HG02610 (cell line): ENCODE results near the gene TBXA2R.

Source experiments
- ATAC-seq: cut with Tn5 transposase; IDR thresholded peaks from one replicate; pipeline ENCODE4 v1.9.1; 2021; ENCODE audit warnings: mild to moderate bottlenecking, moderate library complexity; ENCODE audit not compliant: unreplicated experiment

Gene TBXA2R

DNA sequence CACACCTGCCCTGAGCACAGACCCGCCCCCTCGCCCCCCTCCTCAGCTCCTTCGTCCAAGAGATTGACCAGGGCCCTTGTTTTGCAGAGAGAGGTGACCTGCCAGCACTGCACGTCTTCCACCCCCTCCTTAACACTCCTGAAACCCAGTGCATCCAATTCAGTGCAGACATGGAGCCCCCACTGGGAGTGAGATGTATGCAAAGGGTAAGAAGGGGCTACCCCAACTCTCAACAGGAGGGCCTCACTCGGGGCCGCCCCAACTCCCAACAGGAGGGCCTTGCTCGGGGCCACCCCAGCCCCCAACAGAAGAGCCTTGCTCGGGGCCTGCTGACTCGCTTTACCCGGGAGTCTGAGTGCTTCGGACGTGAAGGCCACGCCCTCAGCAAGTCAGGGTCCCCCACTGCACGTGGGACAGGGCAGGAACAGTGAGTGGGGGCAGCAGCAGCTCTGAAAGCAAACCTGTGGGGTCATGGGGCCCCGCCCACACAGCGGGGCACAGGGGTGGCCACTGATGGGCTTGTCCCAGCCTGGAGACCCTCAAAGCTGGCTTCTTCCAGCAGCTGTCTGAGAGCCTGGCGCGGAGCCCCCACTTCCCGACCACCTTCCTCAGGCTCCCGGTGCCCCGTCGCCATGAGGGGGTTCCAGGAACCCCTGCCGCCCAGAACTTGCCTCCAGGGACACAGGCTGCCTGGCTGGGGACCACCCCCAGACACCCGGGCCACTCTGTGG lies 14.3 kb upstream of the TBXA2R start:
- no peak for ATAC-seq

DNA sequence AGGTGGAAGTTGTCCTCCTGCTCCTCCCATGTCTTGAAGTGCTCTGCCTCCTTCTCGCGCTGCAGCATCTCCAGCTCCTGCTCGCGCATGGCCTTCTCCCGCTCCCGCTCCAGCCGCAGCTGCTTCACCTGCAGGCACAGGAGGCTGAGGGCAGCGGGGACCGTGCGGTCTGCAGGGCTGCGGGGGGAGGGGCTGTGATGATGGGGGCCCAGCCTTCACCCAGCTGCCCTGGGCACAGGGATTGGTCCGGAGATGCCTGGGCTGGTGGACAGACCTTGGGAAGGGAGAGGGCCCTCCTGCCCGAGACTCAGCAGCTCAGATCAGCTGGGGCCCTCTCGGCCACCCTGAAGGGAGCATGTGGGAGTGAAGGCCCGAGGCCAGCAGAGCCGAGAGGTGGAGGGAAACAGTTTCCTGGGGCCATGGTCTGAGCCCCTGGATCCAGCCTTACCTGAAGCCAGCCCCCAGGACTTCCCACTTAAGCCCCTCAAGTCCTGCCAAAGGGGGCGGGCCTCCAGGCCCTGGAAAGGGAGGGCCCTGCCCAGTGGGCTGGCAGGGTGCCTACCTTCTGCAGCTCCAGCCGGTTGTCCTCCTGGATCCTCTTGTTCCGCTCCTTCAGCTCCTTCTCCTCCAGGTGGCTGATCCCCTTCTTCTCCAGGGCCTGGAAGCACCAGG lies 13.6 kb upstream of the TBXA2R start:
- ATAC-seq: no peak

DNA sequence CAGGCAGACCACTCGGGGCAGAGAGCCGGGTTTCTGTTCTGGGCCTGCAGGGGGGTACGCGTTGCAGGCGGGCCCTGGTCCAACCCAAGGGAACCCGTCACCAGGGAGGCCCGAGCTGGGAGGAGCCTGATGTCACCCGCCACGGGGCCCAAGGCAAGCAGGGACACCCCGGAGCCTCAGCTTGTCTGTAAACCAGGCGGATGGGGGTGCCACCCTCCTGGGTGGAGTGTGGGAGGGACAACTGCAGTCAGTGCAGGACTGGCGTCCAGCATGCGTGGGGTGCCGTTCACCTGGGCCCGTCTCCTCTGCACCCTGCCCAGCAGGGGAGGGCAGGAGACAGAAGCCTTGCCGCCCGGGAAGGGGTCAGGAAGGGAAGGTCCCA lies 12.9 kb upstream of the TBXA2R start:
- ATAC-seq: no peak

DNA sequence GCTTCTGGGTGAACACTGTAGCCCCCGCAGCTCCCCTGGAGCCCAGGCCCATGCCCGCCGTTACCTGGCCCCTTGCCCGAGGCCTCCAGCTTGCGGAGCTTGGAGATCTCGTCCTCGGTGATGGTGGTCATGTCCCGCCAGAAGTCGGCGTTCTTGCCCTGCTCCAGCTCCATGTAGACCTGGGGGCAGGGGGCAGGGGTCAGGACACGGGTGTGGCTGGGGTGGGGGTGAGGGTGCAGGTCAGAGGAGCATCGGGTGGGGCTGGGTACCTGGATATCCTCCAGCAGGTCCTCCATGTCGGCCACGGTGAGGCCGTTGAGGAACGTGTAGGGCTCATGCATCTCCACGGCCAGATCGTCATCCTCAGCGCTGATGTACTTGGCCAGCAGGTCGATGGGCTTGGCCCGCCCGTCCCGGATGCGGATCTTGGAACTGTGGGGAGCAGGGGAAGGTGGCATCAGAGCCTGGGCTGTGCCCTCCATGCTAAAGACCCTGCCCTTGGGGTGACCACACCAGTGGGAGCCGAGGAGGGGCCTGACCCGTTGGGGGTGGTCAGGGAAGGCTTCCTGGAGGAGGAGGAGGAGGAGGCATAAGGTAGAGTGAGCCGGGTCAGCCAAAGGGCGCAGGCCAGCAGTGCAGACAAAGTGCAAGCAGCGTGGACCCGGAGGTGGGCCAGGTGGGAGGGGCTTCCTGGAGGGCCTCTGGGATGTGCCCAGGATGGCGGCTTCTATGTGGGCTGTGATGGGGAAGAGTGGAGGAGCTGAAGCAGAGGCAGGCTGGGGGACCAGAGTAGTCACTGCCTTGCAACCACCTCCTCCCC lies 12.3 kb upstream of the TBXA2R start:
- no peak for ATAC-seq

DNA sequence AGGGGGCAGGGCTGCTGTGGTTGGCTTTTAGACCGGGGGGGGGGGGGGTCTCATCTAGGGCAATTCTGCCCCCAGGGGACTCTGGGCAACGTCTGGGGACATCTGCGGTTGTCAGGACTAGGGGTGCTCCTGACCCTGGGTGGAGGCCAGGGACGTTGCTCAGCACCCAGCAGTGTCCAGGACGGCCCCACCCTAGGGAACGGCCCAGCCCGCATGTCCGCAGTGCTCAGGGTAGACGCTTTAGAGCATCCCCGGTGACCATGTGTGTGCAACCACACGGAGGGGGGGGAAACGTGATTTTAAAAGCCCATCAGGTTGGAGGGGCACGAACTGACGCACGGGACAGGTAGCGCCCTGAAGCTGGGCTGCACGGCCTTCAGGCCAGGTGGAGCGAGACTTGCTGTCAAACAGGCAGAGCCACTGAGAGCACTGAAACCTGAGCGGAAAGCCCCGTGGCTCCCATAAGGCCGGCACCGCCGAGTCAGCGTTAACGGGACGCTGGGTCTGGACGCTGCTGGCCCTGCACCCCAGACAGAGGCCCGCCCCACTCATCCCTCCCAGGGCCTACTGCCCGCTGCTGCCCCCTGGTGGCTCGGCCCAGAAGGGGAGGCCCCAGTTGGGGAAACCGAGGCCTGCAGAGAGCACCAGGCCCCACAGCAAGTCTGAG lies 11.6 kb upstream of the TBXA2R start:
- no peak for ATAC-seq

DNA sequence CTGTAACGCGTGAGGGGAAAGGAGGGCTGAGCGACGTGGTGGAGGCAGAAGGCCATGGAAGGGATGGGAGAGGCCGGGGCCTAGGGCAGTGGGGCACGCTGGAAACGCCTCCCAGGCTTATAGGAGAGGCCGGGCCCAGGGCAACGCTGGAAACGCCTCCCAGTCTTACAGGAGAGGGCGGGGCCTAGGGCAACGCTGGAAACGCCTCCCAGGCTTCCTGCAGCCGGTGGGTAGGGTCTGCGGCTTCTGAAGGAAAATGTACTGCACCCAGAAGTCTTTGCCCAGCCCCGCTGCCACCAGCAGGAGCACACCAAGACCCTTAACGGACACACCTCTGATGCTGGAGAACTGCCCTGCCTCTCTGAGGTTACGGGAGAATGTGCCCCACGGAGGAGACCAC lies 10.8 kb upstream of the TBXA2R start:
- ATAC-seq: no peak

DNA sequence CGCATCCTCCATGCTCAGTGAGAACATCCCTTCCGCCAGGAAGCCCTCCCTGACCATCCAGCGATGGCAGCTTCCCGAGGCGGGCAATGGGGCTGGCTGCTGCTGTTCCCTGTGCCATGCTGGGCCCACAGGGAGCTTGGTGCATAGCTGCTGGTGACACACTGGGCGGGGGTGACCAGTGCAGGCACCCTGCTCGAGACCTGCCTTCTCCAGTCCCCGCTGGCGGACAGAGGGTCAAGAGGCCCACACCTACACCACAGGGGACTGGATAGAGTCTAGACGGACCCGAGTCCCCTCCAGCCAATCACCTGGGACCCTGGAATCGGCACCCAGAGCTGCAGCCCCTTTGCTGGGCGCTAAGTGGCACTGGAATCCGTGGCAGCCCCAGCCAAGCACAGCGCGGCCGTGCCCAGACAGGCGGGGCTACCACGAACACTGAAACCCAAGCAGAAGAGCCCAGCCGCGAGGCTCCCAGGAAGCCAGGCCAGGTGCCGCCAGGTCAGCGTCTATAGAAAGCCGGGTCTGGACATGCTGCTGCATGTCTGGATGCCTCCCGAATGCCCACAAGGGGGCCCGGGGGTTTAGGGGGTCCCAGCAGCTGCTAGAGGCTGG lies 9.0 kb upstream of the TBXA2R start:
- ATAC-seq: no peak

DNA sequence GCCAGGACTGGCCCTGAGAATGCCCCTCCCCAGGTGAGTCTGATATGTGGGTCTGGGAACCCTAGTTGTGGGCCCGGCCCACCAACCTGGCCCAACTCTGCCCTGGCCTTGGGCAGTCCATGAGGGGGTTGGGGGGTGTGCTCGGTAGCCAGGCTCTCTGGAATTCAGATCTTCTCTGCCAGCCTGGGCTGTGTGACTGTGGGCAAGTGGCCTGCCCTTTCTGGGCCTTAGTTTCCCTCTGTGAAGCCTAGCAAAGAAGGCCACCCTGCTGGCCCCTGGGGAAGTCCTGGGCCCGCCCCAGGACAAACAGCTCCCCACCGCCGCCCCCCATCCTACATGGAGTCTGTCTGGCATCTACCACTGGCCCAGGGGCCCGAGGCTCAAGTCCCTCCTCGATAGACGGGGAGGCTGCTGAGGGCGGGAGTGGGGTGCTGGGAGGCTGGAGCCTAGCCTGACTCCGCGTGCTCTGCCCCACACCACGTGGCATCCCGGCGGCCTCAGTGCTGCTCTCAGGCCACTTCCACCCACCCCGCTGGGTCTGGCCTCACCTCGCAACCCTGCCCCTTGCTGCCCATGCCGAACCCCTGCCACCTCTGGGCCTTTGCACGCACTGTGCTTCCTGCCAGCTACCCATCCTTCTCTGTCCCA lies 8.3 kb upstream of the TBXA2R start:
- ATAC-seq: no peak

DNA sequence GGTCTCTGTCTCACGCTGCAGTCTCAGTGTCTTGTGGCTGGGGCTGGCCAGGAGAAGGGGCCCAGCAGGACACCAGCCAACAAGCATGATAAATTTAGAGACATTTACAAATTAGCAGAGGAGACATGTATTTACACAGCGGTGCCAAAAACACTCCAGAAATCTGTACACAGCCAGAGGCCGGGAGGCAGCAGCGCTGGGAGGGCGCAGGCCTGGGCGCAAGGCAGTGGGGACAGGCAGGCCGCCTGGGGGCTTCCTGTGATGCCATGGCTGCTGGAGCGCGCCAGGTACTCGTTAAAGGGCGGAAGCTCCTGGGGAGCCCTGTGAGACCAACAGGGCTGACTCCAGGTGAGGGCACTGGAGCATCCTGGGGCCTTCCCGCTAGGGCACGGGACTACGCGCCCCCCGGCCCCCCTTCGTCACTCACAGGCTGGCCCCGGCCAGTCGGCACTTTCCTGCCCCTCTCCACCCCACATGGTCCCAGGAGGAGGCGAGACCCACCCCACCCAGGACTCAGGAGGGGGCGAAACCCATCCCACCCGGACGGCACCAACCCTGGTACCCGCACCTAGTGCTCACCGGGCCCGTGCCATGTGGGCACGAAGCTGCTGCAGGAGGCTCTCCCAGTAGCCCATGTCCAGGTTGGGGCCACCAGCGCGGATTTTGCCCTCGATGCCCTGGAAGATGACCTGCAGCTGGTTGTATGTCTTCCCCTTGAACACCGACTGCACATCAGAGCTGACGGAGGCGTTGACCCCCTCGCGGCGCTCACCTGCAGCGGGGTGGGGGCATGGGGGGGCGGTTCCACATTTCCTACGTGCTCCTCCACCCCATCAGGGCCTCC lies 7.4 kb upstream of the TBXA2R start:
- ATAC-seq: no peak

DNA sequence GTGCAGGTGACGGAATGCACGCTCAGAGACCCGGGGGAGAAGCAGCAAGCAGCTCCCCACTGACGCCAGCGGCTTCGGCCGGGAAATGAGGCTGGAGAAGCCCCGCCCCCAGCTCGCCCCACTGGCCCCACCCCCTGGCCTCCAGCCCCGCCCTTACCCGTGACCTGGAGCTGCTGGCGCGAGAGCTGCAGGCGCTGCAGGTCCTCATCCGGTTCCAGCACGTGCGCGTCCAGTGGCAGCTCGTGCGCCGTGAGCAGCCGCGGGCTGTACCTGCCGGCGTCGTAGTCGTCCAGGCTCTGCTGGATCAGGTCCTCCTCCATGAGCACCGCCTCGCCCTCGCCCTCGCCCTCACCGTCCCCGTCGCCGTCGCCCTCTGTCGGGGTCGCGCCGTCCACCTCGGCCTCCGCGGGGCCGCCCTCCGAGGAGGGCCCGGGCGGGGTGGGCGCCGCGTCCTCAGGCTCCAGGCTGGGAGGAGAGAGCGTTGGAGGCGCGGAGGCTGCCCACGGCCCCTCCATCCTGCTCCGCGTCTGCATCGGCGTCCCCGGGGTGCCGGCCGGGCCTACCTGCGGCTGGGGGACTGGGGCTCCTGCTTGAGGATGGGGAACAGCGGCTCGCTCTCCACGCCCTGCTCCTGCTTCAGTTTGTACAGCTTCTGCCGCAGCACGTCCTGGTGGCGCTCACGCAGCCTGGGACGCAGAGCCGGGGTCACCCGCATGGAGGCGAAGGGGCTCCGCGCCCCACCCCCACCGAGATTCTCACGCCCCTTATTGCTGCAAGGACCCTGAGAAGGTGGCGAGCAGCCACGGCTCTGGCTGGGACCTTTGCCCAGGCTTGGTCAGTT lies 6.4 kb upstream of the TBXA2R start:
- ATAC-seq: no peak

DNA sequence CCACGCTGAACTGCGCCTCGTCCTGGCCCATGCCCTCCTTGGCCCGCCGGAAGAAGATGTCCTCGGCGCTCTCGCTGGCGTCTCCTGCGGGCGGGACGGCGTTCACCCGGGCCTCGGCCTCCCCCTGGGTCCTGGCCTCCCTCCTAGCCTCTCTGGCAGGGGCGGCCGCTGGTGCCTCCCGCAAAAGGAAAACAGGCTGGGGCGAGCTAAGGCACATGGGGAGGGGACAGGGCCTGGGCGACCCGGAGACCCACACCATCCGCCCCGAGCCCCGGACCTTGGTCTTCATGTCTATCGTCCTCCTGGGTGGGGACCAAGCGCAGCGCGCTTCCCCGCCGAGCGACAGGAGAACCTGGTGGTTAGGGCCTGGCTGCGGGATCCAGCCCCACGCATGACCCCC lies 5.7 kb upstream of the TBXA2R start:
- ATAC-seq: no peak

DNA sequence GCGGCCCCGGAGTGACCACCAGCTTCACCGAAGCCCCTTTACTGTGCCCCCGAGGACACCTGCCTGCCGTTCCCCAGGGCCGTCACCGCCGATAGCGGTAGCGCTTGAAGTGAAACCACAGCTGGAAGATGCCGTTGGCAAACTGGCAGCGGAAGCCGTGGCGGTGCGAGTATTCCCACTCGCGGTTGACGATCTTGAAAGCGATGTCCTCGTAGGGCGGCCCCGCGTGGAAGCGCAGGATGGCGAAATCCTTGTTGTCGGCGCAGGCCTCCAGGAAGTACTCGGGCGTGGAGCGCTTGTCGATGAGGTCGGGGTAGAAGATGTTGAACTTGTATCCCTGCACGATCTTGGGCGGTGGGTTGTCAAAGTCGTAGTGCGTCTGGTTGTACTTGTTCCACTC lies 5.2 kb upstream of the TBXA2R start:
- no peak for ATAC-seq

DNA sequence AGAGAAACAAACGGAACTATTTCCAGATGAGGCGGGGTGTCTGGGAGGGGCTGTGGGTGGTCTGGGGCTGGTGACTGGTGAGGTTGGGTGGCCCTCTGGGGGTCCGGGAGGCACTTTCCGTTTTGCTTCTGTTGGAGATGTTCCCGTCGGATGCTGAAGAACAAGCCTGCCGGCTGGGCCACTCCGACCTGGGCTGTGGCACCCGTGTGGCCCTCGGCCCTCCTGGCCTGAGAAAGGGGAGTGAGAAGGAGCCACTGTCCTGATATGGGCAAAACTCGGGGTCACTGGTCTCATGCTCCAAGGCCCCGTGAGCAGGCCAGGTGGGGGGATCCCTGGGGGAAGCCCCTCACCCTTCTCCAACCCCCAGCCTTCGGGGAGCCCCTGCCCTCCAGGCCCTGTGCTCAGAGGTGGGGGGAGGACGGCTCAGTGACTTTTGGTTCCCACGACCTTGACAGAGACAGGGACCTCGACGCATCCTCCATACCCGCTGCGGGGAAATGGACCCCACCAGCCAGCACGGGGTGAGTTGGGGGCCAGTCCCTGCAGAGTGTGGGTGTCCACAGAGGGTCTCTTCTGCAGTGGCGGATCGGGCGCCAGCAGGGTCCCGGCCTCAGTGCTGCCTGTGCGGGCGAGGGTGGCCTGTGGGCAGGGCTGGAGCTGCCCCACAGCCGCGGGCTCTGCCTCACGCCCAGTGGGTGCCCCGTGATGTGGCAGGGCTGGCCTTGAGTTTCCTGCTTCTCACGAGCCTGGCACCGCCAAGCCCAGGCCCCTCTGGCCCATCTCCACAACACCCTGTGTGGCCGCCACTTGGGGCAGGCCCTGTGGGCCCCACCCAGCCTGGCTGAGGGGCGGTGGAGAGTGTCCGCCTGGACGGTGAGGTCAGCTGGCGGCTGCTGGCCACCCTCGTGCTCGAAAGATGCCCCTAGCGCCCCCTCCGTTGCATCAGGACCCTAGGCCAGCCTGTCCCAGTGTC lies 4.4 kb upstream of the TBXA2R start:
- no peak for ATAC-seq

DNA sequence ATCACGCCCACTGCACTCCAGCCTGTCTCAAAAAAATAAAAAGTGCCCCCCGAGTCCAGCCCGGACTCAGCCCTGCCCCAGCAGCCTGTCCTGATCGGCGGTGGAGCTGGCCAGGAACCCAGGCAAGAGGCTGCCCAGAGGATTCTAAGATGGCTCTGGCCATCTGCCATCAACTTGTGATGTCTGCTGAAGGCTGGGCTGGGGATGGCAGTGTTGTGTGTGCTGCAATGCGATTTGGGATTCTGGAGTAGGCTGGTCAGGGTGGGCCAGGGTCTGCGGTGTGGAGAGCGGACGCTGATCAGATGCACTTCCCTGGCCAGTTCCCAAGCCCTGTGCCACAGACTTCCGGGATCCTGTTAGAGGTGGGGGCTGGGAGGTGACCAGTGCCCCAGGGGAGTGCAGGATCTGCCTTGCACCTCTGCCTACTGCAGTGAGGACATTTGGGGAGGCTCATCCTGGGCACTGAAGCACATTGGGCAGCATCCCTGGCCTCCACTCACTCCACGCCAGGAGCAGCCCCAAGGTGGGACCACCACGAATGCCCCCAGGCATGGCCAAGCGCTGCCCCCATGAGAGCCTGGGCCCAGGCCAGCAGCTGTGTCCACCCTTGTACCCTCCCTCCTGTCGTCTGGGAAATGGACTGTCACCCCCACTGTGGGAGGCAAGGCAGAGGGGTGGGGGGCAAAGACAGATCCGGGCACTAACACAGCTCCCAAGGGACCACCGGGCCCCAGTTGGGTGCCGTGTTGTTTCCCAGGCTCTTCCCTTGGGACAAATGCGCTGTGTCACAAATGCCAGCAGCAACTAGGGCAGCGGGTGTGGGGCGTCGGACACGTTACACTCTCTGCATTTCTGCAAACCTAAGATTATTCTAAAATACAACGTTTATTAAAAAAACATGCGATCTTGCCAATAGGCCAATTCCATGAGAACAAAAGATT lies 3.4 kb upstream of the TBXA2R start:
- no peak for ATAC-seq

DNA sequence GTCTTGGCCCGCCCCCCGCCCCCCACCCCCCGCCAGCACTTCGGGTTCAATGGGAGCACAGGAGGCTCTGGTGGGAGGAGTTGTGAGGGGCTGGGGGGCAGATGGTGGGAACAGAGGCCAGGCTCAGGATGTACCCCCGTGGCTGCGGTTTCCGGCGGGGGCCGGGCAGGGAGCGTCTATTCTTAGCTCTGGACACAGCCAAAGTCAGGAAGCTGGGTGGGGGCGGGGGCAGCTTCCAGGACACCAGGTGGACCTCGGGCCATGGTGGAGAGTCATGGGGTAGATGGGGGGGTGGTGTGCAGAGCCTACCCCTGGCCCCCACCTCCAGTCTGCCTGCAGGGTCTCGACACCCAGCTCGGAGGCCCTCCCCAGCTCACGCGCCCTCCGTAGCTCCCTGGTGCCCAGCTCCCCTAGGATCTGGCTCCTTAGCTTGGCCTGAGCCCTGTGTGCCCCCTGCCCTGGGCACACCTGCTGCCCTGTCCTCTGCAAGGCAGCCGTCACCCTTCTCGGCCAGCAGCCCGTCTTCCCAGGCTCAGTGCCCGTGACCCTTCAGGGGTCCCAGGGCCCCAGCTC lies 2.2 kb upstream of the TBXA2R start:
- ATAC-seq: no peak

DNA sequence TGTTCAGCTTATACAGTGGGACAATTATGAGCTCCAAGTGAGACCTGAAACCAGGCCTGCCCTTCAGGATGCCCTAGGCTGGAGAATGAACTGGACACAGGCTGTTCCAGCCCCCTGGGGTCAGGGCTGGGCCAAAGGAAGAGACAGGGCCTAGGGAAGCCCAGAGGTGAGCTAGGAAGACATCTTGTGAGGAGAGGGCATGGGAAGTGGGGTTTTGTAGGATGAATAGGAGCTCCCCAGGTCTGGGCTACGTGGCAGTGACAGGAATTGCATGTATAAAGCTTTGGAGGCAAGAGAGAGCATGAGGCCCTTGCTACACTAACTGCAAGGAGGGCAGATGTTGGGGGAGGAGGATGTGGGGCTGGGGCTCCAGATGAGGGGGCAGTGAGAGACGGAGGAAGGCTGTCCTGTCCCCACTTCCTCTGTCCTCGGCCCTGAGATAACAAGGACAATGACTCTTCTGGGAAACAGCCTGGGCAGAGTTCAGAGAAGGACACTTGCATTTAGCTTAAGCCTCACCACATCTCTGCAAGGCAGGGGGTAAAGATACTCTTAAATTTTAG lies 1.5 kb upstream of the TBXA2R start:
- ATAC-seq: no peak
